ENCODE results near the gene REEP6.

The REEP6 gene

DNA sequence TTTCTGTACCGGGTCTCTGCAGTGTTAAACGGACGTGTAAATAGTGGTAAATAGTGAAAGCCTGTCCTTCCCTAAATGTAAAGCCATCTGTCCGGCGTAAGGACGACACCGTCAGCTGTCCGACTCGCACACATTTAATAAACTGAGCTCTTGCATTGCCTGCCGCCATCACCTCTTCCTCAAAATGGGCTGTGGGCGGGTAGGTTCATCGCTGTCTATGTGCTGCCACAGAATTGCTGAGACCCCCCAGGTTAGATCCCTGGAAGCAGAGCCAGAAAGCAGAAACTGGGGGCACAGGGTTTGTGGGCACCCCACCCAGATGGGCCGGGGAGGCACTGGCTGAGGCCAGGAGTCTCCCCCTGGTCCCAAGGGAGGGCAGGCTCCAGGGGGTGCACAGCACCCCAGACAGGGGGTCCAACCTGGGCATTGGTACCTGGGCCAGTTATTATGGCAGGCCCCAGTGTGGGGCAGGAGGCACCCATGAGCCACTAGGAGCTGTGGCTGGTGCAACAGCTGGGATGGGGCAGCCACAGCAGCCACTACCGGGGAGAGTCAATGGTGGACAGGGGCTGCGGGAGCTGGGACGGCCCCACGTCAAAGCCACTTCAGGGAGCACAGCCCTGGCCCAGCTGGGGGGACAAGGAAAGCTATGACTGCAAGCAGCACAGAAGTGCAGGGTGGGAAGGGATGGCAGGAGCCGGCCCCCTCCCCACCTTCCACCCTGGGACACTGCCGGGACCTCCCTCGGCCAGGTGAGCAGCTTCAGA, 17.7 kb upstream of the REEP6 start:
- TF ChIP-seq, protein P1, sequence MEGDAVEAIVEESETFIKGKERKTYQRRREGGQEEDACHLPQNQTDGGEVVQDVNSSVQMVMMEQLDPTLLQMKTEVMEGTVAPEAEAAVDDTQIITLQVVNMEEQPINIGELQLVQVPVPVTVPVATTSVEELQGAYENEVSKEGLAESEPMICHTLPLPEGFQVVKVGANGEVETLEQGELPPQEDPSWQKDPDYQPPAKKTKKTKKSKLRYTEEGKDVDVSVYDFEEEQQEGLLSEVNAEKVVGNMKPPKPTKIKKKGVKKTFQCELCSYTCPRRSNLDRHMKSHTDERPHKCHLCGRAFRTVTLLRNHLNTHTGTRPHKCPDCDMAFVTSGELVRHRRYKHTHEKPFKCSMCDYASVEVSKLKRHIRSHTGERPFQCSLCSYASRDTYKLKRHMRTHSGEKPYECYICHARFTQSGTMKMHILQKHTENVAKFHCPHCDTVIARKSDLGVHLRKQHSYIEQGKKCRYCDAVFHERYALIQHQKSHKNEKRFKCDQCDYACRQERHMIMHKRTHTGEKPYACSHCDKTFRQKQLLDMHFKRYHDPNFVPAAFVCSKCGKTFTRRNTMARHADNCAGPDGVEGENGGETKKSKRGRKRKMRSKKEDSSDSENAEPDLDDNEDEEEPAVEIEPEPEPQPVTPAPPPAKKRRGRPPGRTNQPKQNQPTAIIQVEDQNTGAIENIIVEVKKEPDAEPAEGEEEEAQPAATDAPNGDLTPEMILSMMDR (IDR thresholded peaks at IDR 0.05), result no peak

DNA sequence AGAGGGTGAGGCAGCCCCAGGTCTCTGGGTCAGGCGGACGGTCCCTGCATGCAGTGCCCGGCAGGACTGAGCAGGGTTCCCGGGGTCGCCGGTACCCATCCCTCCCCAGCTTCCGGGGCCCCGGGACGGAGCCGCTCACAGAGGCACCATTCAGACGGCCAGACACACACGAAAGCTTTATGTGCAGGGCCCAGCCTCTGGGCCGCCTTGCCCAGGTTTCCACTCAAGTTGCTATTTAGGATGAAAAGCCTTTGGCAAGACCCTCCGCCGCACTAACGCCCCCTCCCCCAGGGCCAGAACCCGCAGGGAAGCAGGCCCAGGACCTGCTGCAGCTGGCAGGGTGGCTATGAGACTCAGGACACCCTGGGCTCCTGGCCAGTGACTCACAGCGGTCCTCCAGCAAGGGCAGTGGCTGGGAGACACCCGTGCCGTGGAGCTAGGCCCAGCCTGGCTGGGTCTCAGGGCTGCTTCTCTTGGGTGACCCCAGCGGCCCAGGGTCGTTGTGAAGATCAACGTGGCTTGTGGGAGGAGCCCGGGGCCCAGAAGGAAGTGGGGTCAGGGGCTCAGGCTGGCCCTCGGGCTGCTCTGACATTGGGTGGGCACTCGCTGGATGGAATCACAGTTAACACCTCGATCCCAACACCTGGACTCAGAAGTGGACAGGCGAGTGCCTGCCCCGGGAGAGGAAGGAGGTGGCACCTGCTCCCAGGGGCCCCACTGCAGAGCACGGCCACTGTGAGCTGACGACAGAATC, 16.8 kb upstream of the REEP6 start:
- TF ChIP-seq, protein P1 (IDR thresholded peaks at IDR 0.05), result no peak

DNA sequence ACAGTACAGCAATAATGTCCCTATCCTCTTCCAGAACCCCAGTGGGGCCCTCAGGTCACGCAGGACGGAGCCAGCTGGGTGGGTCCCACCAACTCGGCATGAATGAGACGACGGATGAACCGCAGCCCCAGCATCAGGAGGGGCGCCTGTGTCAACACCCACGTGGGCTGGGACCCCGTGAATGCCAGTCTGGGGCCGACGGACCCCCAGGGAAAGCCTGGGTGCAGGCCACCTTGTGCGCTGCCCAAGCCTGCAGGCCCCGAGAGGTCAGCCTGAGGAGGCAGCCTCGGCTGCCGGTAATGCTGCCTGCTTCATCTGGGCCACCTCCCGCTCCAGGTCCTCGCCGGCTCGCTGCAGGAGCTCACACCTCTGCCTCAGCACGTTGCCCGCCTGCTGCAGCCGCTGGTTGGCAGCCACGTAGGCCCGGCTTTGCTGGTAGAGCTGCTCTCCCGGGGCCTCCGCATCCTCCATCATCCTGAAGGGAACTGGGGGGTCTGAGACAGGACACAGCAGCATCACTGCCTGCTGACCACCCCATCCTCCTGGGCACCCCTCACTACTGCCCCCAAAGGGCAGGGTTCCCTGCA, 16.1 kb upstream of the REEP6 start:
- TF ChIP-seq, protein P1 (IDR thresholded peaks at IDR 0.05), result no peak

DNA sequence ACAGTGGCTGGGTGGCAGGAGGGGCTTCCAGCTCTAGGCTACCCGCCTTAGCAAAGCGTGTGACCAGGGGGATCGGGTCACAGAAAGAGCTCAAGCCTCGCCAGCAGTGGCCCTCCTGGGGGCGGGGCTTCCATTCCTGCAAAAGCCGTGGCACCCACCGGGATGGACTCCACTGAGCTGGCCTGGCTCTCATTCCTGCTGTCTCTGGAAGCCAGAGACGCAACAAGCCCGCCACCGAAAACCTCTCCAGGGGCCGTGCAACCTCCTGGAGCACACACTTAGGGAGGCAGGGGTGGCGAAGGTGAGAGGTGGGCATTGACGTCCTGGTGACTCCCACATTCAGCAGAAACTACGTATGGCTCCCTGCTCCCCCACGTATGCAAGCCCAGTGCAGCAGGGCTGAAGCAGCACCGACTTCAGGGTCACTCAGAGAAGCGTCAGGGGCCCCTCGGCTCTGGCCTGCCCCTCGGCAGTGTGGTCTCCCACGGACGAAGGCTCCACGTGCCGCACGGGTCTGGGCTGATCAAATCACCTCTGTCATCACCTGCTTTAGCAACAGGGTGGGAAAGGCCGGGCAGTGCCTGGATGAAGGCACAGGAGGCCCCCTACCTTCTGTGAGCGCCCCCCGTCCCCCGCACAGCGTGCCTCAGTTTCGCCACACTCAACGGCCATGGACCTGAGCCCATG, 15.1 kb upstream of the REEP6 start:
- TF ChIP-seq, protein P1 (IDR thresholded peaks at IDR 0.05), result no peak

DNA sequence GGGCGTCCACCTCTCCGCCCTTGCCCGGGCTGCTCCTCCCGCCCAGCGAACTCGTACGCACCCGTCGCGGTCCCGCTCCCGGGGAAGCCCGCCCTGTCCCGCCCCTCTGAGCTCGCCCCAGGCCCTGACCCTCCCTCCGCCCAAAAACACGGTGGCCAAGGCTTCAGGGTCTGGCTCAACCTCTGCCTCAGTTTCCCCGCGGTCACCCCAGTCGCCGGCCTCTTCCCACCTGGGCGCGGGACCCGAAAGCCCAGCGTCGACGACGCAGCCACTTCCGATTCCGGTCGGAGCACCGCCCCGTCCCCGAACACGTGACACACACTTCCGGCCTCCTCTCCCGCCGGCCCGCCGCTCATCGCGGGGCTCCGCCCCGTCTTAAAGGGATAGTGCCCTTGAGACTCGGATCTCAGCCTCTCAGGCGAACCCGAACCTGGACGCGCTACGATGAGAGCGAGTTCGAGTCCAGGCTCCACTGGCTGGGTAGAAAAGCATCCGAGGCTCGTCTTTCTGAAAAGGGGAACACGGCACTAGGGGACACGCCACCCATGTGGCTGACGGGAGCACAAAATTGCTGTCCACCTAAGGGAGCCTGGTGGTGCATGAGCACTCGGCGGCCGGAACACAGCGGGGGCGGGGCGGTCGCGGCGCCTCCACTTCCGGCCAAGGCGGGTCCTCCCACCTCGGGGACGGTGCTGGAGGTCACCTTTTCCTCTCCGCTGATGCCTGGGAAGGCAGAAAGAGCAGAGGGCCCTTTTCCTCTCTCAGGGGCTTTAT, 11.9 kb upstream of the REEP6 start, which contains the start of gene C19orf25:
TSS of gene C19orf25 (minus strand) at position 282 of the 774 bp plus-strand sequence. CDS start 312 bp downstream, outside the sequence.
- TF ChIP-seq, protein P1 (IDR thresholded peaks at IDR 0.05), result no peak

DNA sequence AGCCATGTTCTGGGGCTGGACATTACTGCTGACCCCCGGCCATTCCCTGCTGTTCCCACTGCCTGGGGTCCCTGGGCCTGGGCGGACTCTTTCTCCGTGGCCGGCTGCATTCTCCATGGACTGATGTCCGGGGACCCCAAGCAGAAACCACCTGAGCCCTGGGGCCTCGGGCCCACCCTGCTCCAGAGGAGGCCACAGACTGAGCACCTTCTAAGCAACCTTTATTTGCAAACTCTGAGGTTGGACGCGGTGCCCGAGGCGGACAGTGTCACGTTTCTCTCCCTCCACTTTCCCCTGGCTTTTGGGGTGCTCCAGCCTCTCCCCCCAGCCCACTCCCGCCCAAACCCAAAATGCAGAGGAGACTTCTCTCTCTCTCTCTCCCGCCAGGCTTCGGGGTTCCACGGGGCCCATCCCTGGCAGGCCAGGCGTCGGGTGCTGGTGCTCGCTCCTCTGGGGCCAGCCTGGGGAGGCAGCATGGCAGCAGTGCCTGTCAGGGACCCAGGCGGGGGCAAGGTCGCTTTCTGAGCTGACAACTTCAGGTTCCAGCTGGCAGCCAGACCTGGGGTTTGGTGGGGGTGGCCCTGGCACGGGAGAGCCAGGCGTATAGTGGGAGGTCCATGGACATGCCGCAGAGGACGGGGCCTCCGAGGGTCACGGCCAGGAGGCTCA, 9.6 kb upstream of the REEP6 start:
- TF ChIP-seq, protein P1 (IDR thresholded peaks at IDR 0.05), result no peak

All from LNCAP (cell line).